NCI-H748 treated with DMSO at 0.1 percent for 48 hours (cell line): Measurements from ENCODE around the gene MGA.

Experiments used
- DNase-seq: peaks from one replicate; lab custom pipeline; 2025; lab: John Stamatoyannopoulos, UW

The MGA gene

GRCh38 chr15:41782371-41783282 is 122.4 kb downstream of the MGA start:
- DNase-seq: no peak

GRCh38 chr15:41783296-41783695 is 123.1 kb downstream of the MGA start:
- DNase-seq: no peak

GRCh38 chr15:41788262-41788661 is 128.1 kb downstream of the MGA start:
- DNase-seq: no peak

- no peak for DNase-seq
Measured at GRCh38 chr15:41789236-41789635, 129.0 kb downstream of the MGA start.

- DNase-seq: no peak
Measured at GRCh38 chr15:41789662-41790061, 129.5 kb downstream of the MGA start.

GRCh38 chr15:41790169-41790568 is 130.0 kb downstream of the MGA start:
- DNase-seq: no peak

GRCh38 chr15:41790756-41791546 is 130.7 kb downstream of the MGA start:
- DNase-seq: no peak

- DNase-seq: no peak
Measured at GRCh38 chr15:41791547-41791937, 131.3 kb downstream of the MGA start.

GRCh38 chr15:41792000-41792637 is 131.9 kb downstream of the MGA start:
- no peak for DNase-seq

GRCh38 chr15:41794081-41794480 is 133.9 kb downstream of the MGA start:
- DNase-seq: no peak

- DNase-seq: no peak
Measured at GRCh38 chr15:41795996-41796856, 136.0 kb downstream of the MGA start.

- no peak for DNase-seq
Measured at GRCh38 chr15:41797201-41797944, 137.2 kb downstream of the MGA start.

- no peak for DNase-seq
Measured at GRCh38 chr15:41798607-41799487, 138.6 kb downstream of the MGA start.

- no peak for DNase-seq
Measured at GRCh38 chr15:41799488-41799805, 139.2 kb downstream of the MGA start.

GRCh38 chr15:41801185-41801584 is 141.0 kb downstream of the MGA start:
- no peak for DNase-seq

GRCh38 chr15:41801850-41802455 is 141.7 kb downstream of the MGA start:
- no peak for DNase-seq

- DNase-seq: no peak
Measured at GRCh38 chr15:41804361-41804760, 144.2 kb downstream of the MGA start.

GRCh38 chr15:41804916-41805666 is 144.9 kb downstream of the MGA start:
- DNase-seq: no peak

- DNase-seq: no peak
Measured at GRCh38 chr15:41805711-41806110, 145.5 kb downstream of the MGA start.
